ENCODE data around the gene KCNT2. TPM values are rescaled to one million over a fixed set of nuclear protein-coding genes. Genes with fewer than 3 reads are reported as not detected.

Gene KCNT2
- total and polyA plus RNA-seq, 2 donors (not counting 3 experiments of a cell fraction or from before 2014, with no cell fraction given), result 0.46 to 1.6 TPM

GRCh38 chr1:196295766-196296165, 312.5 kb downstream of the KCNT2 start:
- no peaks in the 10 kb centered on the region for H3K9me1 ChIP-seq (replicated peaks; ENCODE audit: control insufficient read depth, extremely low read depth, insufficient read depth, low read length)
- H3K79me2 ChIP-seq (ENCODE audit: control insufficient read depth, insufficient read depth, low read length), result no peaks in the 10 kb centered on the region
- intact Hi-C loops (cut with micrococcal nuclease), result no loop called here
- FAIRE-seq, result no peak
- no peak overlapping the region for H3K27ac ChIP-seq (ENCODE audit: insufficient read depth, low read depth, low read length)
- H3K9ac ChIP-seq (replicated peaks; ENCODE audit: extremely low read depth, insufficient read depth, low read length), result no peak overlapping the region
- dilution Hi-C loops (cut with MboI; ENCODE audit: extremely low pct_ligation_motif_present, low sequenced_read_pairs), result no loop called here
- no peak overlapping the region for H2AFZ ChIP-seq (ENCODE audit: low read depth, low read length)
- H3K4me1 ChIP-seq (ENCODE audit: control insufficient read depth, extremely low read depth, insufficient read depth, low read length), result no peaks in the 10 kb centered on the region
- POLR2A ChIA-PET, result no interaction called here
- no peaks in the 10 kb centered on the region for H3K27me3 ChIP-seq (ENCODE audit: control insufficient read depth in 2 of 2, insufficient read depth in 2 of 2, low read length in 2 of 2)
- TF ChIP-seq CTCF (IDR thresholded peaks at IDR 0.05; ENCODE audit: extremely low read depth in 1 of 2, insufficient read depth in 1 of 2, low read depth in 1 of 2, low read length in 2 of 2) (no peak), JUN (IDR thresholded peaks at IDR 0.05; ENCODE audit: borderline replicate concordance, insufficient read depth, insufficient read length, low read depth) (no peak), POLR2AphosphoS5 (IDR thresholded peaks at IDR 0.05; ENCODE audit: insufficient read depth, low read depth, low read length) (no peak), FOS (IDR thresholded peaks at IDR 0.05; ENCODE audit: borderline replicate concordance, insufficient read depth, low read length) (no peak), POLR2A (IDR thresholded peaks at IDR 0.05; ENCODE audit: low read depth, low read length) (no peak), MYC (IDR thresholded peaks at IDR 0.05; ENCODE audit: low read depth, low read length) (no peak), EZH2 (IDR thresholded peaks at IDR 0.05; ENCODE audit: borderline replicate concordance, low read depth, low read length, severe bottlenecking) (no peak), MAX (IDR thresholded peaks at IDR 0.05; ENCODE audit: insufficient read depth, insufficient read length) (no peak), GATA2 (IDR thresholded peaks at IDR 0.05; ENCODE audit: insufficient read depth, insufficient read length, low read depth, low read length) (no peak)
- H3K9me3 ChIP-seq (replicated peaks; ENCODE audit: control insufficient read depth, insufficient read depth, low read length), result no peaks in the 10 kb centered on the region
- H4K20me1 ChIP-seq (replicated peaks; ENCODE audit: control insufficient read depth, extremely low read depth, insufficient read depth, low read length), result no peaks in the 10 kb centered on the region
- no TSS peak for BruUV-seq (replicated peaks)
- H3K4me2 ChIP-seq (ENCODE audit: insufficient read depth, low read length), result no peak overlapping the region
- no peak overlapping the region for H3K4me3 ChIP-seq (replicated peaks in 1 of 3; ENCODE audit: insufficient read depth in 1 of 3, low read depth in 1 of 3, low read length in 3 of 3)
- peak; percentile 21 for DNase-seq (ENCODE audit: low read depth, low spot score)
- H3K36me3 ChIP-seq (ENCODE audit: control insufficient read depth in 2 of 2, extremely low read depth in 1 of 2, insufficient read depth in 2 of 2, low read length in 2 of 2), result no peaks in the 10 kb centered on the region
- CTCF ChIA-PET, result no interaction called here
